C4-2B (cell line): ENCODE data around the gene KLHL36.

Experiments
- ZFX ChIP-seq: fragments of 450-650 bp; IDR thresholded peaks from 2 replicates; pipeline ENCODE4 v1.6.1; 2017
- TF ChIP-seq, protein P1 (sequence below): fragments of 450-650 bp; conservative IDR thresholded peaks from 2 replicates; pipeline ENCODE4 v1.5.1; 2017; ENCODE audit warnings: mild to moderate bottlenecking

DNA sequence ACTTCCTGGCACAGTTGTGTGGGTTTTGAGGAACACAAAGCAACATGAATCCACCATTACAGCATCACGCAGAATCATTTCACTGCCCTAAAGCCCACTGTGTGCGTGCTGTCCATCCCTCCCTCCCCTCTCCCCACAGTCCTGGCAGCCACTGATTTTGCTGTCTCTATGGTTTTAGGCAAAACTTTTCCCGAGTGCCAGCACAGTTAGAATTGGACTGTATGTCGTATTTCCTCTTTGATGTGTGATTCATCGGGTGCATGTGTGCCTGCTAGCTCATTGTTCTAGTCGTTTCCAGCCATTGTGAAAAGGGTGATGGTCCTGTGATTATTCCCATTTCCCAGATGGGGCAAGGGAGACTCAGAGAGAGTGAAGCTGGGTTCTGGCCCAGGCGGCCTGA is 12.7 kb downstream of the KLHL36 start:
- TF ChIP-seq, protein P1, sequence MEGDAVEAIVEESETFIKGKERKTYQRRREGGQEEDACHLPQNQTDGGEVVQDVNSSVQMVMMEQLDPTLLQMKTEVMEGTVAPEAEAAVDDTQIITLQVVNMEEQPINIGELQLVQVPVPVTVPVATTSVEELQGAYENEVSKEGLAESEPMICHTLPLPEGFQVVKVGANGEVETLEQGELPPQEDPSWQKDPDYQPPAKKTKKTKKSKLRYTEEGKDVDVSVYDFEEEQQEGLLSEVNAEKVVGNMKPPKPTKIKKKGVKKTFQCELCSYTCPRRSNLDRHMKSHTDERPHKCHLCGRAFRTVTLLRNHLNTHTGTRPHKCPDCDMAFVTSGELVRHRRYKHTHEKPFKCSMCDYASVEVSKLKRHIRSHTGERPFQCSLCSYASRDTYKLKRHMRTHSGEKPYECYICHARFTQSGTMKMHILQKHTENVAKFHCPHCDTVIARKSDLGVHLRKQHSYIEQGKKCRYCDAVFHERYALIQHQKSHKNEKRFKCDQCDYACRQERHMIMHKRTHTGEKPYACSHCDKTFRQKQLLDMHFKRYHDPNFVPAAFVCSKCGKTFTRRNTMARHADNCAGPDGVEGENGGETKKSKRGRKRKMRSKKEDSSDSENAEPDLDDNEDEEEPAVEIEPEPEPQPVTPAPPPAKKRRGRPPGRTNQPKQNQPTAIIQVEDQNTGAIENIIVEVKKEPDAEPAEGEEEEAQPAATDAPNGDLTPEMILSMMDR: no peak
- TF ChIP-seq ZFX: no peak
